HG02759 (cell line): ENCODE measurements around the gene CELF2.

Experiments
- ATAC-seq: cut with Tn5 transposase; IDR thresholded peaks from one replicate; pipeline ENCODE4 v1.9.1; 2021; ENCODE audit warnings: mild to moderate bottlenecking, moderate library complexity; ENCODE audit not compliant: unreplicated experiment

CELF2 gene

DNA sequence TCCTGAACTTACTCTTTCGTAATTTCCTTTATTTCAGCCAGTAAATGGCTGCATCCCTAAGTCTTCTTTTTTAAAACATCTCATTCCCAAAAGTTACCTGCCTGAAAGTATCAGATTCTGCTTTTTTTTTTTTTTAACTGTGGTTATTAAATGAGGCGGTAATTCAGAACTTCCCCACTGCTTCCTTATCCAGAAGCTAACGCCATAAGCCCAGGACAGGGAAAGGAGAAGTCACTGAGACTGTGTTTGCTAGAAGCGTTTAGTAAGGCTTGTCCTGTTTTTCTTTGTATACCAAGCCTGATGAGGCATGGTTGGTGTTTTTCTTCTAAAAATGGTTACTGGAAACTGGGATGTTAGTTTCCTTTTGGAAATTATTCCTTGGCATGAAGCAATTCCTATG lies 197.8 kb downstream of the CELF2 start:
- no peak for ATAC-seq

DNA sequence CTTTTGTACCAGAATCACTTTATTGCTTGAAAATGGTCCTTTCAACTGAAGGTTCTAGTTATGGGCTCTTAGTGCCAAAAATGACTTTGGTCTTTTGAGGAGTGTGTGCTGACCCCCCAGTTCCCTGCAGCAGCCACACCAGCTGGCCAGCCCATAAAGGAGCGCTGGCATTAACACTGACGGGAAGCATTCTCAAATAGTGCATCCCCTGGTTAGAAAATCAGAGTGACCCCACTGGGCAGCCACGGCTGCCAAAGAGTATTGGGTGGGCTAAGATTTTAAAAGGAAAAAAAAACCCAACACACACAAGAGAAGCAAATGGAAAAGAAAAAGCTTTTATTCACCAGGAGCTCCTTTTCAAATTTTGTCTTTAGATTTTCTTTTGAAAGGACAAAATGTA lies 199.8 kb downstream of the CELF2 start:
- ATAC-seq = no peak

DNA sequence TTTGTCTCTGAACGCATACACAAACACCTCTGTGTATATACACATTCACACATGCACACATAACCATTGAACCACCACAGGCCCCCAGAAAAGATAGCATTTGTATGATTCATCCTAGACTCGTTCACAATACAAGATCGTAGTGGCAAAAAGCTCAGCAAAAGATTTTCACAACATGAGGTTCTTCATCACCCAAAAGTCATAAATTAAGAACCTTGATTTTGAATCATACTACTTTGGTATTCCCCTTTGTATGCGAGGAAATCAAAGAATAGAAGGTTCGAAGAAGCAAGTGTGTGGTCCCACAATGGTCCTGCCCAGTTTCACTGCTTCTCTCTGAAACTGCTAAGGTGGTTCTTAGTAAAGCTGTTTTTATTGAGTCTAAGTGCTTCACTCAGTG lies 200.7 kb downstream of the CELF2 start:
- no peak for ATAC-seq

DNA sequence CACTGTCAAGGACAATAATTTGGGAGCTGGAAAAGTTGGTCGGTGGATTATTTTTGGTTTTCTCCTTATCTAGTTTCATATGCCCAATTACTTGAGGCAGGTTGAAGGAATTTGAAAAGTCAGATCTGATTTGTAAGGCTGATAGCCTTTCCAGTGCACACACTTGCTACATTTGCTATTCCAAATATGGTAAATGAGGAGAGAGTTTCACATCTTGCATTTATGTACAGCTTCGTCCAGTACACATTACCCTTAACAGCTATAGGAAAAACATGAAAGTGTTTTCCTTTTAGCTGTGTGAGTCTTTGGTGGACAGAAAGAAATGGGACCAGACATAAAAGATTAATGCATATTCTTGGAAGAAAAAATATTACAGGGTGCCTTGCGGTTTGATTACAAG lies 201.8 kb downstream of the CELF2 start:
- ATAC-seq = no peak

DNA sequence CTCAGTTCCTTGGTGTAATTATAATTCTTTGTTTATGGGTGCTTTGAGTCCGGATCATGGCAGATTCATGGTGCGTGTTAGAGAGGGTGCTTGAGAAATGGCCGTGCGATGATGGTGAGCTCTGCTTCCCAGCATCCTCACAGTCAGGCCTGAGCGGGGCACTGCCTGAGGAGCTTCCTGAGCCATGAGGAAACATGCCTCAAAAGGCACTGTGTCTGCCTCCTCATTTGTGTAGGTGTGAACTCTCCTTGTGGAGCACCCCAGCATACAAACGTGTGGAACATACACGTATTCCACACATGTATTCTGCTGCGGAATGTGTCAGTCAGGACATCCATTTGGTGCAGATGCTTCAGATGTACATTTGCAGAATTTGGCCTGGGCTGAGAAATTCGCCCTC lies 205.4 kb downstream of the CELF2 start:
- ATAC-seq = no peak

DNA sequence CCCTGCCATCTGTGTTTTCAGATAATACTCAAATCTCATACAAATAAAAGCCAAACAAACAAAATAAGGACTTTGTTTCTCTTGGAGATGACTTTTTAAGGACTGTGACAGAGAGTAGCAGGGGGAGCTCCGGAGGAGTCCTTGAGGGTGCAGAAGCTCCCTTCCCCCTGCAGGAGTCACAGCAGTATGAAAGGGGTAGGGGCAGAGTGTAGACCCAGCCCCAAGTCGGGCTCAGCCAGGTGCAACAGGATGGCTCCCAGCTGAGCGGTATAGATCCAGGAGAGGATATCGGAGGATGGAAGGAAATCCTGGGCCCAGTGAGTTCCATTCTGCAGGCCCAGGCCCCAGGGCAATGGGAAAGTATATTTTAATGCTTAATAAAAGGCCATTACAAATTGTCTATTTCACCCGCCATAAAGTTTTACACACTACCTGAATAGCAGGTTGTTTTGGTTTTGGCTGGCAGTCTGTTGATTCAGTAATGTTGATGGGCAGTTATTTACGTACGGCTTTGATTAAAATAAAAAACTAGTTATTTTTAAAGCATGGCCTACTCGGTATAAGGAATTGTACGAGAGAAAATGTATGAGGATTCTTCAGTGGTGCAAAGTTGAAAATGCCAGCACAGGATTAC lies 206.0 kb downstream of the CELF2 start:
- ATAC-seq = no peak

DNA sequence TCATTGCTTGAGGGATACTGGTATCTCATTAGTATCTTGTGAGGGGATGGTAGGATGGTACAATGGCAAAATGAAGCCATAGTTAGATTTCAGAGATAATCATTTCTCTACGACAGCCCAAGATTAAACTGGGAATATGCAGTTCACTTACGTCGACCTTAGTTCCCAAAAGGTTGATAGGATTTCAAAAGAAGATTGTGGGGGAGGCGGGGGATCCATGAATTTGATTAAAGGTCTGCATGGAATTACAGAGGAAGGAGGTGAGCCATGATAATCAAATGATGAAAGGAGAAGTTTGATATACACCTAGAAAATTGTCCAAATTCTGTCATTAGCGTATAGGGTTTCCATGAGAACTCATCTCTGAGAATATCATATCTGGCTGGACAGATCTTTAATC lies 206.6 kb downstream of the CELF2 start:
- ATAC-seq = no peak

DNA sequence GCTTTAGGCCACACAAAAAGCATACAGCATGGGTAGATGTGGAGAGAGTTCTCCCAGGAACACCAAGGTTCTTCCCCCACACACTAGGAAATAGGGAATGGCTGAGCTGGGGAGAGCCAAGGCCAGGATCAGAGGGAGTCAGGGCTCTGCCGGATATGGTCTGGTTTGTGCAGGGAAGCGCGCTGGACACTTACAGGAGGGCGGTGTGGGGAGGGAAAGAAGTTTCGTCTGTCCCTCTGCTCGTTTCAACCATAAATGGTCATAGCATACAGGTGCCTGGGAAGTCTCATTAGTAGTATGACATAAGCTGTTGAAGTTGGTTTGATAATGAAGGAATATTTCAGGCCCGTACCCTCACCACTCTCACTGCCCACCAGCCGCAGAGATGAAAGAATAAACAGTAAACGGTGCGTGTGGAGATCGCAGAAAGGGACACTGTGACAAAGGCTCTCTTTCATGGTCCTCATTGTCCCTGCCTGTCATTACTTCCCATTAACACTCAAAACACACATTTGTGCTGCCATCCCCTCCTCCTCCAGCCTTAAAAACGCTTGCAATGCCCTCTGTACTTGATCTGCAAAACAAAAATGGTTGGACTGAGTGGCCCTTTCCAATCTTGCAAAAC lies 207.2 kb downstream of the CELF2 start:
- ATAC-seq = no peak

DNA sequence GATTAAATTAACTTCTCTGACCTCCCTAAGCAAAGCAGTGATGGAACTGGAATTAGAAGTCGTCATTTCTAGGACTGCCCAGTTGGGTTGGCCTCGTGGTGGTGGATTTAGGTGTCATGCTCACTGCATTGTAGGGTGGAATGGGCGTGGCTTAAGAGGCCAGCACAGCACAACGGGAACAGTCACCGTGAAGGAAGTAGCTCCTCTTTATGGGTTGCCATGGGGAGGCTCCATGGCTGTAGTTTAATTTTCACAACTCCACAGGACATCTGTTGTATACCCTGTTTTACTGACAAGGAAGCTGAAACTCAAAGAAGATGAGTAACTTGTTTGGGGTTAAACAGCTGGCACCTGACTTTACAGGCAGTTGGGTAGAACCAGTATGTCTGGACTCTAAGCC lies 208.3 kb downstream of the CELF2 start:
- ATAC-seq = peak; percentile 52

DNA sequence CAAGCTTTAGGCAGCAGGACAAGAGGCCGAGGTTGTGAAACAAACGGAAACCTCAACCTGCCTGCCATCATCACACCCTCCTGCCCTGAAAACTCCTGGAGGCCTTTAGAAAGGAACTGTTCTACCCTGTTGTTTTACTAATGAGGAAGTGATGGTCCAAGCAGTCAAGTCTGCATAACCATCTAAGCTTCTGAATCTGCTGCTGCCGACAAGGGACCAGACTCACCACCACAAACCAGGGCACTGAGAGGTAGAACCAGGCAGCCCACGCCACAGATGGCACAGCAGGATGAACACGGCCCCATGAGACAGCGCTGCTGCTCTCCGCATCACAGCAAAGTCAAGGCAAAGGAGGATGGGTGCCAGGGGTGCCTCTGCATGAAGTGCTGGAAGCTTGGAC lies 209.4 kb downstream of the CELF2 start:
- ATAC-seq = peak; percentile 52

DNA sequence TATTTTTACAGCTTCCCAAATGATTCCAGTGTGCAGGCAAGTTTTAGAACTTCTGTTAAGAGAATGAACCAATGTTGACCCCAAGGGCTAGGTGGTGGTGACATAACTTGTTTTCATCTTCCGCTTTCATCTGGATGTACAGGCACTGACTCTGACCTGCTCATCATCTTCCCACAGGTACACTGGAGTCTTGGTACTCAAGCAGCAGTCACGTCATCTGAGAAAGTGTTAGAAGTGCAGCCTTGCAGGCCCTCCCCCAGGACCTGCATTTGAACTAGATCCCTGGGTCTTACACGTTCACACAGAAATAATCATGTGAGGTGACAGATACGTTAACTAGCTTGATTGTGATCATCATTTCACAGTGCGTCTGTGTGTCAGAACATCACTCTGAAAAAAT lies 212.2 kb downstream of the CELF2 start:
- no peak for ATAC-seq

DNA sequence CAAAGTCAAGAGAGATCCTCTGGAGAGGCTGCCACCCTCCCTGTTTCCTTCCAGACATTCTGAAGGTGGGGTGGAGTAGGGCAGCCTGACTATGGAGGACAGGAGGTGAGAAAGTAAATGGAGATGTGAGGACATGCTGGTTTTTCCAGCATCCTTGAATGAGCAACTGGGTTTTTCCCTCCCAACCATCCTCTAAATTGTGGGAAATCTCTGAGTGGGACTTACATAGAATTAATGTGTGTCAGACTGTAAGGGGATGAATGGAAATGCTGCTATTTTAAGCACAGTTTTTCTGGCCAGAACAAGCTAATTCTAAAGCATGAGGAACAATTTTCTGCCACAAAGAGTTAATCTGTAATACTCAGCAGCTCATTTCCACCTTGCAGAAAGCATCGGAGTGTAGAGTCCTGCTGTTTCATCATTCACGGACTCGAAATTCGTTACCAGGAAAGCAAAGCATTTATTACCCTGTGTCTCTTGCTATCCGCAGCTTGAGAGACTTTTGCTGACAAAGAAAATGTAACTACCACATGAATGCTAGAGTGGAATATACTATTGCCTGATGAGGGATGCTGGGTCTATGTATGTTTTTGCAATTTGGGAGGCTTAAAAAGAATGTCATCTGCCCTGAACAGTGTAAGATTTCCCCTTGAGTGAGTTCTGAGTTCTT lies 213.0 kb downstream of the CELF2 start:
- no peak for ATAC-seq

DNA sequence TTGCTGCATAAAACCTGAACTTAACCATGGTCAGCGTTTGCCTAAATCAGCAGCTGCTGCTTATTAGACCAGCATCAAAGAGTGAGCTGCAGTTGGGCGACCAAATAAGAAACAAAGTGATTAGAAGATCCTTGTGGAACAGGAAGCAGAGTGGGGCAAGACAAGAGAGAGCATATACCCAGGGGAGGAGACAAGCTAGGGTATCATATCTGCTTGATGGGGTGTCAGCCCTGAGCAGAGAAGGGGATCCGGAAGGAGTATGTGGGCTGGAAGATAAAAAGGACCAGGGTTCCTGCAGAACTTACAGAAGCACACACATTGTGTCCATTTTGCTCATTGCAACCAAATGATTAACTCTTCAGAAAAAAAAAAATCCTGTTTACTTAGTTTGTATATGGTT lies 213.6 kb downstream of the CELF2 start:
- no peak for ATAC-seq

DNA sequence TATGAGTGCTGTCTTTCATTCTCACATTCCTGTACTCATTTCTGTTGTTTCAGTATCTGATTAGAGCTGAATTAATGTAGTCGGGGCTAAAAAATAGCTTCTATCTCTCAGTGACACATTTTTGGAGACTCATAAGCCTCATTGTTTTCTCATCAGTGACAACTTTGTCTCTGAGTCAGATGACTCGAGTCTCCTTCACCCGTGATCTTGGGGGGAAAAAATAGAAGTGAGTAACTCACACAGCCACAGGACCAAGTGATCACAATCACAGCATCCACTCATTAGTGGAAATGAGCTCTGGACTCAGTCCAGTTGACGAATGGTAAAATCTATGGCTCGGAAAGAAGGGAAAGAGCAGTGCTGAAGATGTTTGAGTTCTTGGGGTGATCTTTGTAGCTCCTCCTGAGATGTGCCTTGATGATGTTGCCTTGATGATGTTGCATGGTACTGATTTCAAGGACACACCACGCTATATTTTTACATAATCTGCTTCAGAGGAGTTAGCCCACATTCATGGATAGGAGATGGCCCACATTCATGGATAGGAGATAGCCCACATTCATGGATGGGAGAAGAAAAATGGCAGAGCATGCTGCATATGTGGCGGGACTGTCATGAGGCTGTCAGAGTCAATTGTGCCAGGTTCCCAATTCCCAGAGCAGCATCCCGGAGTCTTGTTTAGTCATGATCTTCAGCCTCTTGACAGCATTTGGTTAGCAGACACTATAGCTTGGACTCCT lies 214.7 kb downstream of the CELF2 start:
- ATAC-seq = no peak

DNA sequence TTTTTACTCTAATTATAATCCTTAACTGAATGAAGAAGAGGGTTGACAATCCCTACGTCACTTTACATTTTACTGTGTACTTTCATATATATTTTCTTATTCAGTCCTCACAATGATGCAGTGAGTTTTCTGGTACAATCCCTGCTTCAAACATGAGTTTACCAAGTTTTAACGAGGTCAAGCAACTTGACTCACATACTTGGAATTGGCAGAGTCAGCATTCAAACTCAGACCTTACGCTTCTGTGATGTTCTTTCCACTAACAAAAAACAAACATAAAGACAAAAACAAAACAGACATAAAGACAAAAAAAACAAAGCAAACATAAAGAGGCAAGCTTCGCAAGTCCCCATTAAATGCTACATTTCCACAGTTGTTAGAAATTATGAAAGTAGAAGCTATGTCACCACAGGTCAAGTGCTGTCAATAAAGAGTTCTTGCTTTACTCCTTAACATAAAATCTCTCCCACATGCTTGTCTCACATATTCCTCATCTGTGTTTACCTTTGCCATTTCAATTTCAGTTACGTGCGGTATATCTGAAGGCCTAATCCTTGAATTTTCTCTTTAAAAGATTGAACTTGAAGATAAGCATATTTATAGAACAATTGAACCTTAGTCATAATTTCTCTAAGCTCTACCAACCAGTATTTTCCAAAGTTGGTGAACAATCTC lies 217.3 kb downstream of the CELF2 start:
- ATAC-seq = no peak

DNA sequence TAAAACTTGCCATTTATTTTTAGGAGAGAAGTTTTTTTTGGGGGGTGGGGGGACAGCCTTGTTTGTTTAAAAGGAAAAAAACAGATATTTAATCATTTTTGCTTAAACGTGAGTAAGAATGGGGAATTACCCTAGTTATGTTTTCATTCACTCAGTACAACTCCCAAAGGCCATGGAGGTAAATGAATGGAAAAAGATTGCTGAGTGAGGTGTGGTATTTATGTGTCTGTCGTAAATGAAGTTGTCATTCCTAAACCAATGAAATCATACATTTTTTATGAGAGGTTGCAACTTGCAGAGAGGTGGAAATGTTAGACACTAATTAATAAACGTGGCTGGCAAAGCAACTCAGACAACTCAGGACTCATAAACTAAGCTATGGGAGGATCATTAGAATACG lies 218.1 kb downstream of the CELF2 start:
- peak; percentile 37 for ATAC-seq

DNA sequence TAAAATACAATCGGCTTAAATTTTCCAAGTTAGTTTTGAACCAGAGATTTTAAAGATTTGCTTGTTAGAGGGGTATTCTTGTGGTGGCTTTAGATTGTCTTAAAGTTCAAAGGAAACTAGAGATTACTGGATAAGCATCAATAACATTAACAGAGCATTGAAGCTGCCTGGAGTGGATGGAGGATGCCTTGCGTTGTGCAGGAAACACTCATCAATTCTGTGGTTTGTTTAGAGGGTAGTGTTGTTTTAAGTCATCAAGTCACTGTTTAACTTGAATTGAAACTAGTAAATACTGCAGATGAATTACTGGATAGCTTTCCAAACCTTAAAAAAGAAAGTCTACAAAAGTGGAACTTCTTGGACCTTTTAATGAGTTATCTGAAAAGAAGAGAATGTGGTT lies 218.6 kb downstream of the CELF2 start:
- peak; percentile 83 for ATAC-seq

DNA sequence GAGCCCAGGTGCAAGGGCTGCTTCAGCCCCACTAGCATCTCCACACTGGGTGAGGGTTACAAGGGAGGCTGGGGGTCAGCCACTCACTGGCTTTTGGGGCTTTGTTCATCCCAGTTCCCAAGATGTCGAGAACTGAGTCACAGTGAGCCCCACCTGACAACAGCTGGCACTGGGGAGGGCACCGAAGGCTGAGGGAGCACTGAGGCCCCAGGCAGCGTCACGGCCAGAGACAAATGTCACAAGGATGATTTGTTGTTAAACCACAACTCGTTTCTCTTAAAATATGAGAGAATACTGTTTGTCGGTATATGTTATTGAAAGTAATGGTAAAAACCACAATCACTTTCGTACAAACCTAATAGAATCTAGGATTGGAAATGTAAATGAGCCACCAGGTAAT lies 219.9 kb downstream of the CELF2 start:
- no peak for ATAC-seq

DNA sequence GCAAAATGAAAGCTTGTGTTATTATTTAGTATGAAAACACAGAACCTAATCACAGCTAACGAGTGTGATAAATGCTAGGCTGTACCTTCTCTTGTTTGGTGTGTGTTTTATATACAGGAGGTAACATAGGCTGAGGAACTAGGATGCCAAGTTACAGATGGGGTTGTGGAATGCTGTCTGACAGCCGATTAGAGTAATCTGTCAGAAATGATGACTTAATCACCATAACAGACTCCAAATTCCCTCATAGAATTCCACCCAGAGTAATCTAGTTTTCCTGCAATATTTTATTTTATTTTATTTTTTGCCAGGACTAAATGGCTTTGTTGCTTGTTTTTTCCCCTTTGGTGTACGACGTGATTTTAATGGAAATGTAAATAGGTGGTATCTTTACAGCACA lies 221.2 kb downstream of the CELF2 start:
- no peak for ATAC-seq

DNA sequence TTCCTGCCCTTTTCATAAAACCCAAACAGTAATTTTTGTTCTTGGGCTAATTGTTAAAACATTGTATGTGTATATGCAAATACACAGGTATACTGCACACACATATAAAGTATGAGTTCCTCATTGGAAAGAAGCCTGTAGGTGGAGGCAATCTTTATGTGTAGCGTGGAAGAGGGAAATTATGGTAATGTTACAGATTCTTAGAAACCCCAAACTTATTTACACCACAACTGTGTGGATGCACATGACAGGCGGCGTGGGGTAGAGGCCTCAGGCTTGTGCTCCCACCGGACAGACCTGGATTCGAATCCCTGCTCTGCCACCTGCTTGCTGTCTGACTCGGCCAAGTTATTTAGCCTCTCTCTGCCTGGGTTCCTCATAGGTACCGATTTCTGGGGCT lies 223.0 kb downstream of the CELF2 start:
- ATAC-seq = no peak
